ENCODE measurements around the gene MCTP2. TPM values are rescaled to one million over a fixed set of nuclear protein-coding genes. Genes with fewer than 3 reads are reported as not detected.

The MCTP2 gene
- total RNA-seq, 1 experiment from 2014 or later, result 10.1 TPM

GRCh38 chr15:94351031-94351535 lies 119.7 kb downstream of the MCTP2 start:
- DNase-seq, result no peak
- no peaks in the 10 kb centered on the region for H3K36me3 ChIP-seq
- H3K27me3 ChIP-seq, result no peaks in the 10 kb centered on the region
- no peak overlapping the region for H3K4me3 ChIP-seq
- no peaks in the 10 kb centered on the region for H3K9me3 ChIP-seq

DNA sequence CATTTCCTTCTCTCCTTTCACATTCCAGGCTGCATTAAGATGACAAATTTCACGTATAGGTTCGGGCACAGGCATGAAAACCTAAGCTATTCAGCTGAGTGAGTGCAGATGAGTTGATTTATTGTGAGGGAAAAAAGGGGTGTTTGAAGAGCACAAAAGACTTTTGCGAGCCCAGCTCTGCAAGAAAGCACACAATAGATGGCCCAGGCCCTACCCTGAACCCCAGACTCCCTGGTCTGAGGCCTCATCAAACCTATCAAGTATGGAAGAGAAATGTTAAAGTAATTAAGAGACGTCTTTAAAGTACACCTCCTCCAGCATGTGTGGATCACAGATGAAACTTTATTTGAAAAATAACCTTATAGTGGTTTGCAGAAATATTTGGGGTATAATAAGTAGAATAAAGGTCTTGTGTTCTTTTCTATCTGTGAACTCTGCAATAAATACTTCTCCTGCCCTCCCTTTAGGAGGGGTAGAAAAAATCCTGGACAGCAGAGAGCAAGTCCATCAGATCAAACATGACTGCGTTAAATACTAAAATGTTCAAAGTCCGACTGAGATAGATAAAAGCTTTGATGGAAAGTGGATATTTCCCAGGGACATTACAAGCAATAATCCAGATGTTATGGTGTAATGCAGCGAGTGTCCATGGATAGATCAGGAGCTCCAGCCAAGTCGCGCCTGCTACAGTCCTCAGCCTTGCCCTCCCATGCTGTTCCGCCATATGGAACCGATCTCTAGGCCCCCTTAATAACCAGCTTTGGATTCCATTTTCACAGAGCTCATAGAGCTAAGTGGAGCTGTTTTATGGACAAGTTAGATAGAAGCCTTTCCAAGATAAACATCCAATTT lies 121.5 kb downstream of the MCTP2 start:
- no peaks in the 10 kb centered on the region for H3K27me3 ChIP-seq
- DNase-seq, result no peak
- no peaks in the 10 kb centered on the region for H3K36me3 ChIP-seq
- no peaks in the 10 kb centered on the region for H3K9me3 ChIP-seq
- no peak overlapping the region for H3K4me3 ChIP-seq

DNA sequence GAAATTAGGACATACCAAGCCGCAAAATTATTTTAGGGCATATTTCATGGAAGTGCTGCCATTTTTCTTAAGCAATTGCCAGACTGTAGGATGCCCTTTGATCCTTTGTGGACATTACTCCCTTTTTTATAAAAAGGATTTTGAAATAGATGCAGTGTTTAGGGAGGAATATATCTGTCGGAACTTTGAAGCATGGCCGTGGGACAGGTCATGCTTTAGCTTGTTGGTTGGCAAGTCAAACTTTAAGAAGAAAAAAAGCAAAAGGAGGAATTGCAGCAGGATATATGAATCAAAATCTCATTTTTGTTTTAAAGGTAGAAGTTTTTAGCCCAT lies 122.1 kb downstream of the MCTP2 start:
- Histone ChIP-seq H3K4me3 (no peak overlapping the region), H3K27me3 (no peaks in the 10 kb centered on the region), H3K9me3 (no peaks in the 10 kb centered on the region), H3K36me3 (no peaks in the 10 kb centered on the region)
- DNase-seq, result no peak

- H3K27me3 ChIP-seq, result no peaks in the 10 kb centered on the region
- no peak overlapping the region for H3K4me3 ChIP-seq
- no peak for DNase-seq
- no peaks in the 10 kb centered on the region for H3K9me3 ChIP-seq
- H3K36me3 ChIP-seq, result no peaks in the 10 kb centered on the region
Measured at GRCh38 chr15:94354655-94355054, 123.3 kb downstream of the MCTP2 start.

GRCh38 chr15:94359716-94360115 lies 128.4 kb downstream of the MCTP2 start:
- Histone ChIP-seq H3K36me3 (no peaks in the 10 kb centered on the region), H3K4me3 (no peak overlapping the region), H3K9me3 (no peaks in the 10 kb centered on the region), H3K27me3 (no peaks in the 10 kb centered on the region)
- DNase-seq, result no peak

DNA sequence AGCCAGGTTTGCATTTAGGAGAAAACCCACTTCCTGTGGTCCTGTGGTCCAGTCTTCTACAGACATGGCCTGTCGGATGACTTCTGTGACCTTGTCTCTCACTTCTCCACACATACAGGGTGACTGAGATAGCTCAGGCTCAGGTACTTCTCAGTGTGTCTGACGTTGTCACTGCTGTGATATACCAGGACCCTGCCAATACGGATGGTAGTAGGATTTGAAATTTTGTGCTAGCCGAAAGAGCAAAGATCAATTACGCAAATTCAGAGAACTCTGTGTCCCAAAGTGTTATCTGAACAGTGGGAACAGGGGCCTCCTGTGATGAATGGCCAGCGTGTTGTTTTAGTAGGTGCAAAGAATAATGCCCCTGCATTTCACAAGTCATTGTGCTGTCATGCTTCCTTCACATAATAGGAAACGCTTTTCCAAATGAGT lies 128.9 kb downstream of the MCTP2 start:
- H3K9me3 ChIP-seq, result no peaks in the 10 kb centered on the region
- no peaks in the 10 kb centered on the region for H3K27me3 ChIP-seq
- H3K4me3 ChIP-seq, result no peak overlapping the region
- no peak for DNase-seq
- H3K36me3 ChIP-seq, result no peaks in the 10 kb centered on the region

GRCh38 chr15:94362385-94363092 lies 131.2 kb downstream of the MCTP2 start:
- Histone ChIP-seq H3K36me3 (no peaks in the 10 kb centered on the region), H3K9me3 (no peaks in the 10 kb centered on the region), H3K4me3 (no peak overlapping the region), H3K27me3 (no peaks in the 10 kb centered on the region)
- DNase-seq, result no peak

GRCh38 chr15:94363382-94363781 lies 132.0 kb downstream of the MCTP2 start:
- Histone ChIP-seq H3K27me3 (no peaks in the 10 kb centered on the region), H3K36me3 (no peaks in the 10 kb centered on the region), H3K9me3 (no peaks in the 10 kb centered on the region), H3K4me3 (no peak overlapping the region)
- DNase-seq, result no peak

DNA sequence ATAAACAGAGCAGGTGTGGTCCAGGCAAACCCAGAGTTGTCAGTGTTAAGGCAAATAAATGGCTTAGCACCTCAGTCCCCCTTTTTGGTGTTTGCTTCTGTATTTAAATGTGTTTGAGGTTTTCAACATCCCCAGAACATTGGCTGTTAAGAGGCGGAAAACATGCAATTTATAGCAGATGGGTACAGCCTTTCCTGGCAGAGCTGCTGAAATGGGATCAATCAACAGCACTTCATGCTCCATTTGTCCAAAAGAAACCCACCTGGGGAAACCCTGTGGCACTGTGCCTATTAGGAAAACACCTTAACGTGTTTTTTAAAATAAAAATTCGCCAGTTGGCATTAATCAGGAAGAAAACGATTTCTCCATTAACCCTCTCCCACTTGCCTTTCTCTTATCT lies 135.4 kb downstream of the MCTP2 start:
- H3K36me3 ChIP-seq, result no peaks in the 10 kb centered on the region
- H3K4me3 ChIP-seq, result no peak overlapping the region
- no peaks in the 10 kb centered on the region for H3K27me3 ChIP-seq
- DNase-seq, result no peak
- H3K9me3 ChIP-seq, result no peaks in the 10 kb centered on the region

DNA sequence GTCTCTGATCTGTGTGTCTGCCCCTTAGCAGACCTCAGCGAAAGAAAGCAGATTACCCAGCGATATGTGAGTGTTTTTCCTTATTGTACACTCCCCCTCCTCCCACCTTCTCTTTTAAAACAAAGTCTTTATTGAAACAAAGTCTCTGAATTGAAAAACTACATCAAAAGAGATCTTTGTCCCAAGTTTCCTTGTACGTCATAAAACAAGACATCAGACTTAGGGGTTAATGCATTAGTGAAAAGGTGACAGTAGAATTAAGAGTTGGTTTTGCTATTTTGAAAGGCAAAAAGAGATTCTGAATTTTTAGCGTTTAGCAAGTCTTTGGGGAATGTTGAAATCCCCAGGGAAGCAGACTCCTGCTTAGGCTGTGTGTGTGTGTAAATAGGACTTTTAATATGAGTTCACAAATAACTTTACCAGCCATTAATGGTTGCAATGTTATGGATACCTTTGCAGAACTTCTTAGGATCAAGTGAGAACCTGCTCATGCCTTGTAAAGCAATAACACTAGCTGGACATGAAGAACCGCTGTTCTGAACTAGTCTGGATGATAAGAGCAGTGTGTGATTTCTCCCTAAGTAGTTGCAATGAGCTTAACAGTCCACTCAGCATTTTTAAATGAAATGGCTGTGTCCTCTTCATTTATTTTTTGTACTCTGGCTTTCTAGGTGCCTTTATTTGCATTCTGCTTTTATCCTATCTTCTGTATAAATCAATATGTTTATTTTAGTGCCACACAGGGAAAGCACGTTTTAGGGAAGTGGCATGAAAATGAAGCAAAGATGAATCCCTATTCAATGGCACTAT lies 136.6 kb downstream of the MCTP2 start:
- no peak for DNase-seq
- H3K36me3 ChIP-seq, result no peaks in the 10 kb centered on the region
- no peaks in the 10 kb centered on the region for H3K27me3 ChIP-seq
- H3K4me3 ChIP-seq, result no peak overlapping the region
- H3K9me3 ChIP-seq, result no peaks in the 10 kb centered on the region

DNA sequence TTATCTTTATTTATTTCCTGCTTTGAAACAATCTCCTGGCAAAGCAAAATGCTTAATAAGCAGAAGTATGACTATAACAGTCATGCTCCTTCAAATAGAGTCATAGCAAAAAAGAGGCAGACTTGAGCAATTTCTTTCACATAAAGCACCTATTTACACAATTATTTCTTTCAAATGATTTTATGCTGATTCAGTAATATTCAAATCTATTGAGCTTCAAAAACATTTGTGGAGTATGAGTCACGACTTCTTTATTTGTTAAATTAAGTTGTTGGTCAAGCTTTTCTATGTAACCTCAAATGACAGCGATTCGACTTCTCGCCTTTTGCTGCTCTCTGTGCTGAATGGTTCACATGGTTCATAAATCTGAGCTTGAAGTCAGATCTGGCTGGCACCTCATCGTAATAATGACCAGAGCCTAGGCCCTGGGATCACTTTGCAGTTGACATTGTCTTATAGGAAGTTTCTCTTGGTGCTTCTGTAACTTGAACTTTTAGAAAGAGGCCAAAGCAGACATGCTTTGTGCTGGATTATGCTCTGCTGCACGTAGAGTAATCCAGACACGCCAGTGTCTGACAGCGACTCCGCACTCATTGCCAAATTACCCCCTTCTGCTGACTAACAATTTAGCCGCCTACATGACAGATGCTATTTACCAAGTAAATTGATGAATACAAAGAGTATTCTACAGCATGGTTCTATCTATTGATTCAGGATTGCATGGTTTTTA lies 139.0 kb downstream of the MCTP2 start:
- H3K9me3 ChIP-seq, result no peaks in the 10 kb centered on the region
- DNase-seq, result no peak
- no peaks in the 10 kb centered on the region for H3K36me3 ChIP-seq
- no peak overlapping the region for H3K4me3 ChIP-seq
- H3K27me3 ChIP-seq, result no peaks in the 10 kb centered on the region

GRCh38 chr15:94370936-94371285 lies 139.6 kb downstream of the MCTP2 start:
- no peaks in the 10 kb centered on the region for H3K9me3 ChIP-seq
- no peaks in the 10 kb centered on the region for H3K36me3 ChIP-seq
- no peak for DNase-seq
- no peak overlapping the region for H3K4me3 ChIP-seq
- H3K27me3 ChIP-seq, result no peaks in the 10 kb centered on the region

DNA sequence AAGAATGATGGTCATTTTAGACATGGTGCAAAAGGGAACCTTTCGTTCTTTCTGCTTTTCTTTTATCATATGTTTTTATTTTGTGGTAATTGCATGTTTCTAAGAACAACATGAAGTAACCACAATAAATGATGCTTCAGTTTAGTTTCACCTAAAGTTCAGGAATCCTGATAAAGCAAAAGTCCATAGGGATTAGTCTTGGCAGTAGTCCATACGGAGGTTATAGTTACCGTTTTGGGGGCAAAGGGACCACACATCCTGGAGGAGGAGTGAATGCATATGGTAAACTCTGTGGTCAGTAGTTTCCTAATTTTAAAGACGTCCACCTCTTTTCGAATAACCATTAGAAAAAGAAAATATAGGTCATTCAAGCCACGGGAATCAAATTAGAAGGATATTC lies 141.5 kb downstream of the MCTP2 start:
- Histone ChIP-seq H3K4me3 (no peak overlapping the region), H3K36me3 (no peaks in the 10 kb centered on the region), H3K27me3 (no peaks in the 10 kb centered on the region), H3K9me3 (no peaks in the 10 kb centered on the region)
- DNase-seq, result no peak

- no peak for DNase-seq
Measured at GRCh38 chr15:94375997-94376396, 144.6 kb downstream of the MCTP2 start.

DNA sequence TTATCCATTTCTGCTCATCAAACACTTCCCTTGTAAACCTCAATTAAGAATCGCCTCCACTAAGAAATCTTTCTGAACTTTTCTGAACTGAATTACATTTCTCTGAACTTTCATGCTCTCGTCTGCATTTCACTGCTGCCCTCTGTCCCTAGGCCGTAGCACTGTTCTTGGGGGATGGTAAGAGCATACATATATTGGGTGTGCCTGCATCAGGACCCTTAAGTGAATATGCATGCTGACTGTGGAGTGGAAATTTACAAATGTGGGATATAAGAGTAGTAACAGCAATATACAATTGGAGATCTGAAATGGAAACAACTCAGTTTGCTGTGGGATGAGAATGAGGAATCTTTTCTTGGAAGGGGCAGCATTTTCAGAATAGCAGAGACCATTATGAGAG lies 148.6 kb downstream of the MCTP2 start:
- Histone ChIP-seq H3K36me3 (no peaks in the 10 kb centered on the region), H3K27me3 (no peaks in the 10 kb centered on the region), H3K4me3 (no peak overlapping the region), H3K9me3 (no peaks in the 10 kb centered on the region)
- DNase-seq, result no peak

More at GRCh38 chr15:94375997-94376396, 144.6 kb downstream of the MCTP2 start:
- no peaks in the 10 kb centered on the region for H3K9me3 ChIP-seq
- no peak overlapping the region for H3K4me3 ChIP-seq
- H3K36me3 ChIP-seq, result no peaks in the 10 kb centered on the region
- H3K27me3 ChIP-seq, result no peaks in the 10 kb centered on the region

DNA sequence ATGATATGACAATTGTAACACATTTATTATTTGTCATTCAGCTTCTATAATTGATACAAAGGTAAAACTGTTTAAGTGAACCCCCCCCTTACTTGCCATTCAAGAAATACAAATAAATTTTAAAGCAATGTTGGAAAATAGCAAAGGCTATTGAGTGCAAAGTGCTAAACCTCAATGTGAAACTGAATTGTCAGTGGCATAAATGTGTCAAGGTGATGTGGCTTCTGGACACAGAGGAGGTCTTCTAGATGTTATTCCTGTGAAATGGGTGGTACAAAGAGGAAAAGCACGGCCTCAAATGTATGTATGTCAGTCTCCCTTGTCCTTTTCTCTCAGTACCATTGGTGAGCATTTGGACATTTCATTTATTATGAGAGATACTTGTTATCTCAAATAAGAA lies 149.4 kb downstream of the MCTP2 start:
- no peaks in the 10 kb centered on the region for H3K36me3 ChIP-seq
- no peak for DNase-seq

DNA sequence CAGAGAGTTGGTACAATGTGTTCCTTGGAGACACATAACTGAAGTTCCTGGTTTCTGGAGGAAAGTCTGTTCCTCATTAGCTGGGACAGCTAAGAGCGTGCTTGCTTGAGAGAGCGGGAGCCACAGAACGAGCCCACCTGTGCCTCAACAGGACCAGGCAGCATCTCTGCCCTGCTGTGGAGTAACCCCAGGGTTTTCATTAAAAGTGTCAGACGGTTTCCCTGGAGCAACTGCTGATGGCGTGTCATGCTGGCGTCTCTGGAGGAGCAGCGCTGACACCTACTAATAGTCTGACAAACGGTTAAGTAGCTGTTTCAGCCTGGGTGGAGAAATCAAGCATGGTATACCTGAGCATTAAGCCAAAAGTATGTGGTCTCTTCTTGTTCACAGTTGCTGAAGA lies 150.0 kb downstream of the MCTP2 start:
- Histone ChIP-seq H3K27me3 (no peaks in the 10 kb centered on the region), H3K36me3 (no peaks in the 10 kb centered on the region)
- DNase-seq, result no peak

More for the DNA sequence above, 149.4 kb downstream of the MCTP2 start:
- Histone ChIP-seq H3K9me3 (no peaks in the 10 kb centered on the region), H3K27me3 (no peaks in the 10 kb centered on the region), H3K4me3 (no peak overlapping the region)

More for the DNA sequence above, 150.0 kb downstream of the MCTP2 start:
- H3K9me3 ChIP-seq, result no peaks in the 10 kb centered on the region
- no peak overlapping the region for H3K4me3 ChIP-seq
